ENCODE data around the gene KIAA0586. TPM values are rescaled to one million over a fixed set of nuclear protein-coding genes. Genes with fewer than 3 reads are reported as not detected.
A peak's percentile ranks its signal among the peaks of the same experiment; 100 is the strongest.
"Not testable (repeated sequence)": the region's sequence is repeated elsewhere in the genome, so short reads cannot be mapped to it uniquely, and the experiment has no call there.

KIAA0586 gene
- total RNA-seq, 1 experiment from 2014 or later, result 11.5 TPM

GRCh38 chr14:58439476-58439875 lies 12.0 kb downstream of the KIAA0586 start:
- Histone ChIP-seq H3K4me3 (no peak overlapping the region), H3K9me3 (no peaks in the 10 kb centered on the region)
- DNase-seq, result no peak

GRCh38 chr14:58444627-58445026 lies 17.1 kb downstream of the KIAA0586 start:
- no peak overlapping the region for H3K4me3 ChIP-seq
- H3K36me3 ChIP-seq, result peaks cover 3% of the 10 kb centered on the region
- DNase-seq, result no peak
- H3K27me3 ChIP-seq, result no peaks in the 10 kb centered on the region
- H3K9me3 ChIP-seq, result no peaks in the 10 kb centered on the region

More at GRCh38 chr14:58439476-58439875, 12.0 kb downstream of the KIAA0586 start:
- Histone ChIP-seq H3K27me3 (no peaks in the 10 kb centered on the region), H3K36me3 (peaks cover 3% of the 10 kb centered on the region)

GRCh38 chr14:58455593-58456265 lies 28.2 kb downstream of the KIAA0586 start:
- Histone ChIP-seq H3K4me3 (no peak overlapping the region), H3K9me3 (no peaks in the 10 kb centered on the region), H3K36me3 (peaks cover 10% of the 10 kb centered on the region), H3K27me3 (no peaks in the 10 kb centered on the region)
- DNase-seq, result no peak

GRCh38 chr14:58460772-58461171 lies 33.3 kb downstream of the KIAA0586 start:
- H3K9me3 ChIP-seq, result no peaks in the 10 kb centered on the region
- peaks cover 7% of the 10 kb centered on the region for H3K36me3 ChIP-seq
- no peak for DNase-seq
- H3K27me3 ChIP-seq, result no peaks in the 10 kb centered on the region
- H3K4me3 ChIP-seq, result no peak overlapping the region

GRCh38 chr14:58463147-58463546 lies 35.6 kb downstream of the KIAA0586 start:
- peaks cover 2% of the 10 kb centered on the region for H3K36me3 ChIP-seq
- H3K27me3 ChIP-seq, result no peaks in the 10 kb centered on the region
- no peak for DNase-seq
- H3K9me3 ChIP-seq, result no peaks in the 10 kb centered on the region
- H3K4me3 ChIP-seq, result no peak overlapping the region

- Histone ChIP-seq H3K27me3 (no peaks in the 10 kb centered on the region), H3K4me3 (no peak overlapping the region), H3K9me3 (no peaks in the 10 kb centered on the region), H3K36me3 (no peaks in the 10 kb centered on the region; the same call in none of the 2 replicates)
- DNase-seq, result no peak
These were observed 37.1 kb downstream of the KIAA0586 start for GRCh38 chr14:58464652-58465051.

- no peak overlapping the region for H3K4me3 ChIP-seq
- no peaks in the 10 kb centered on the region for H3K27me3 ChIP-seq
These were observed 37.9 kb downstream of the KIAA0586 start for GRCh38 chr14:58465421-58465820.

GRCh38 chr14:58466459-58466858 lies 38.9 kb downstream of the KIAA0586 start:
- Histone ChIP-seq H3K4me3 (no peak overlapping the region), H3K36me3 (peaks cover 2% of the 10 kb centered on the region; the same call in 1 of the 2 replicates), H3K27me3 (no peaks in the 10 kb centered on the region), H3K9me3 (no peaks in the 10 kb centered on the region)
- no peak for DNase-seq

More at GRCh38 chr14:58465421-58465820, 37.9 kb downstream of the KIAA0586 start:
- no peaks in the 10 kb centered on the region; the same call in 1 of the 2 replicates for H3K36me3 ChIP-seq
- no peaks in the 10 kb centered on the region for H3K9me3 ChIP-seq
- DNase-seq, result no peak

GRCh38 chr14:58467575-58467974 lies 40.1 kb downstream of the KIAA0586 start:
- Histone ChIP-seq H3K36me3 (peaks cover 2% of the 10 kb centered on the region; the same call in 1 of the 2 replicates), H3K9me3 (no peaks in the 10 kb centered on the region), H3K4me3 (no peak overlapping the region), H3K27me3 (no peaks in the 10 kb centered on the region)
- no peak for DNase-seq

GRCh38 chr14:58469309-58469708 lies 41.8 kb downstream of the KIAA0586 start:
- DNase-seq, result no peak
- H3K9me3 ChIP-seq, result no peaks in the 10 kb centered on the region
- H3K36me3 ChIP-seq, result peaks cover 2% of the 10 kb centered on the region; the same call in 1 of the 2 replicates
- H3K27me3 ChIP-seq, result no peaks in the 10 kb centered on the region
- no peak overlapping the region for H3K4me3 ChIP-seq

- peaks cover 6% of the 10 kb centered on the region; the same call in 1 of the 2 replicates for H3K36me3 ChIP-seq
- H3K27me3 ChIP-seq, result no peaks in the 10 kb centered on the region
- DNase-seq, result no peak
- no peaks in the 10 kb centered on the region for H3K9me3 ChIP-seq
- no peak overlapping the region for H3K4me3 ChIP-seq
These were observed 48.8 kb downstream of the KIAA0586 start for GRCh38 chr14:58476320-58476719.

GRCh38 chr14:58477653-58478052 lies 50.1 kb downstream of the KIAA0586 start:
- Histone ChIP-seq H3K27me3 (no peaks in the 10 kb centered on the region), H3K4me3 (no peak overlapping the region), H3K36me3 (peaks cover 6% of the 10 kb centered on the region; the same call in 1 of the 2 replicates), H3K9me3 (no peaks in the 10 kb centered on the region)
- DNase-seq, result no peak

GRCh38 chr14:58478329-58478728 lies 50.8 kb downstream of the KIAA0586 start:
- not testable (repeated sequence) for H3K4me3 ChIP-seq, H3K36me3 ChIP-seq, DNase-seq, H3K27me3 ChIP-seq, H3K9me3 ChIP-seq

GRCh38 chr14:58479975-58480374 lies 52.5 kb downstream of the KIAA0586 start:
- no peak overlapping the region for H3K4me3 ChIP-seq
- no peaks in the 10 kb centered on the region for H3K9me3 ChIP-seq
- 0 out of 2 replicates have a peak, but pooled peaks cover 4% of the 10 kb centered on the region for H3K36me3 ChIP-seq
- DNase-seq, result no peak
- H3K27me3 ChIP-seq, result no peaks in the 10 kb centered on the region

GRCh38 chr14:58484176-58484575 lies 56.7 kb downstream of the KIAA0586 start:
- Histone ChIP-seq H3K9me3 (no peaks in the 10 kb centered on the region), H3K36me3 (no peaks in the 10 kb centered on the region; the same call in 1 of the 2 replicates), H3K27me3 (no peaks in the 10 kb centered on the region), H3K4me3 (no peak overlapping the region)
- DNase-seq, result no peak

GRCh38 chr14:58488550-58488949 lies 61.0 kb downstream of the KIAA0586 start:
- peaks cover 4% of the 10 kb centered on the region for H3K36me3 ChIP-seq
- H3K9me3 ChIP-seq, result no peaks in the 10 kb centered on the region
- peak; percentile 58 for DNase-seq
- H3K27me3 ChIP-seq, result no peaks in the 10 kb centered on the region
- H3K4me3 ChIP-seq, result no peak overlapping the region

GRCh38 chr14:58491593-58491992 lies 64.1 kb downstream of the KIAA0586 start:
- H3K36me3 ChIP-seq, result peaks cover 4% of the 10 kb centered on the region
- H3K9me3 ChIP-seq, result no peaks in the 10 kb centered on the region
- no peaks in the 10 kb centered on the region for H3K27me3 ChIP-seq
- no peak for DNase-seq
- H3K4me3 ChIP-seq, result no peak overlapping the region

- no peaks in the 10 kb centered on the region for H3K27me3 ChIP-seq
- no peak overlapping the region for H3K4me3 ChIP-seq
- peaks cover 4% of the 10 kb centered on the region for H3K36me3 ChIP-seq
- no peaks in the 10 kb centered on the region for H3K9me3 ChIP-seq
- no peak for DNase-seq
These were observed 64.5 kb downstream of the KIAA0586 start for GRCh38 chr14:58492044-58492443.

Measured in MG63 (cell line).